HepG2 (cell line): ENCODE measurements around the gene RSF1. TPM values are rescaled to one million over a fixed set of nuclear protein-coding genes. Genes with fewer than 3 reads are reported as not detected.

Experiments used
- ATAC-seq: fragments of 200-7000 bp; cut with Tn5 transposase; 3 replicates; pipeline ENCODE4 v1.9.1; 2020; ENCODE audit warnings: mild to moderate bottlenecking, moderate library complexity
- BruUV-seq: library from RNA; stranded (reverse); fragments of 400-500 nt; replicated peaks from 2 replicates; lab custom pipeline; 2021; lab: Mats Ljungman, UMichigan
- CTCF ChIA-PET: fragments of 300-600 bp; formaldehyde crosslinking; extraction: SDS; loops from one replicate; lab custom pipeline; 2021; ENCODE audit warnings: low total read pairs, inconsistent platforms, low intra/inter-chr PET ratio; lab: Yijun Ruan, JAX
- POLR2A ChIA-PET: fragments of 350-600 bp; sonication (Branson Sonifier 250); formaldehyde crosslinking; loops from one replicate; lab custom pipeline; 2020; ENCODE audit warnings: antibody characterized with exemption, inconsistent platforms; lab: Yijun Ruan, JAX
- DNase-seq: peaks from one replicate; pipeline ENCODE4 v3.0.0-alpha.2; 2015; ENCODE audit warnings: low spot score
- FAIRE-seq: peaks from 3 replicates; lab custom pipeline; 2011; peaks lifted over from hg19 to GRCh38; lab: Jason Lieb, UNC
- H2AFZ ChIP-seq: one replicate; pipeline ENCODE4 v1.6.1; 2011; ENCODE audit warnings: low read length, inconsistent platforms
- H3K27ac ChIP-seq: fragments of 300-600 bp; 3 replicates; pipeline ENCODE4 v1.8.0; 2011; ENCODE audit warnings: mixed run types, mild to moderate bottlenecking, mixed read lengths, low read length, inconsistent platforms; ENCODE audit not compliant: insufficient read depth; ENCODE audit errors: extremely low read length
- H3K27me3 ChIP-seq, 2 experiments: fragments of 200-600 bp in 1 of 2; 2 replicates in 1 of 2; 3 replicates in 1 of 2; pipeline versions ENCODE4 v1.6.0 to v1.8.0; 2011; ENCODE audit warnings: low read length in 2 of 2, mild to moderate bottlenecking in 2 of 2, moderate library complexity in 2 of 2, inconsistent platforms in 1 of 2; ENCODE audit not compliant: insufficient read depth in 2 of 2, control insufficient read depth in 1 of 2
- H3K36me3 ChIP-seq, 2 experiments: fragments of 200-600 bp in 1 of 2; replicated peaks in 1 of 2; 2 replicates in 1 of 2; 3 replicates in 1 of 2; pipeline versions ENCODE4 v1.5.1 to v1.8.0; 2011; ENCODE audit warnings: low read length in 2 of 2, inconsistent platforms in 1 of 2; ENCODE audit not compliant: insufficient read depth in 2 of 2, control insufficient read depth in 1 of 2
- H3K4me1 ChIP-seq: 2 replicates; pipeline ENCODE4 v1.5.1; 2012; ENCODE audit warnings: low read length, inconsistent platforms; ENCODE audit not compliant: insufficient read depth
- H3K4me2 ChIP-seq: 2 replicates; pipeline ENCODE4 v1.6.0; 2011; ENCODE audit warnings: low read depth, low read length, inconsistent platforms
- H3K4me3 ChIP-seq, 3 experiments: fragments of 200-600 bp in 1 of 3; sonication (generic), shearing (Covaris generic) in 1 of 3; replicated peaks in 1 of 3; 2 replicates each; pipeline ENCODE4 v1.5.1; 2011 to 2016; ENCODE audit warnings: low read length in 3 of 3, inconsistent platforms in 2 of 3, low read depth in 2 of 3, mild to moderate bottlenecking in 2 of 3, control low read depth in 1 of 3, mixed read lengths in 1 of 3; ENCODE audit not compliant: insufficient read depth in 1 of 3
- H3K79me2 ChIP-seq: one replicate; pipeline ENCODE4 v1.6.1; 2011; ENCODE audit warnings: low read length, inconsistent platforms; ENCODE audit not compliant: insufficient read depth
- H3K9ac ChIP-seq: 2 replicates; pipeline ENCODE4 v1.6.0; 2011; ENCODE audit warnings: mild to moderate bottlenecking, low read depth, low read length, inconsistent platforms; ENCODE audit not compliant: insufficient read depth
- H3K9me3 ChIP-seq: 2 replicates; pipeline ENCODE4 v1.5.1; 2012; ENCODE audit warnings: mild to moderate bottlenecking, low read length
- H4K20me1 ChIP-seq: 2 replicates; pipeline ENCODE4 v1.6.0; 2011; ENCODE audit warnings: inconsistent platforms, mild to moderate bottlenecking, low read length, moderate library complexity; ENCODE audit not compliant: insufficient read depth
- CBX2 ChIP-seq, 2 experiments: fragments of 200-600 bp in 1 of 2; sonication (generic); formaldehyde crosslinking in 1 of 2; IDR thresholded peaks; 2 replicates each; pipeline versions ENCODE4 v1.7.0 to v1.8.1; 2018 to 2022; ENCODE audit warnings: low read depth in 2 of 2, low read length in 1 of 2, mild to moderate bottlenecking in 1 of 2, missing genetic modification reagents in 1 of 2
- FLYWCH1 ChIP-seq: sonication (generic); formaldehyde crosslinking; IDR thresholded peaks from 2 replicates; pipeline ENCODE4 v1.8.1; 2023; ENCODE audit warnings: mild to moderate bottlenecking, missing genetic modification reagents
- FOSL1 ChIP-seq: sonication (generic); formaldehyde crosslinking; IDR thresholded peaks from 2 replicates; pipeline ENCODE4 v1.9.0; 2021; ENCODE audit warnings: missing genetic modification reagents, borderline replicate concordance
- HMG20A ChIP-seq: IDR thresholded peaks from 2 replicates; pipeline ENCODE4 v1.6.1; 2016; ENCODE audit warnings: borderline replicate concordance
- HNF4G ChIP-seq, 2 experiments: sonication (generic) in 1 of 2; formaldehyde crosslinking in 1 of 2; IDR thresholded peaks; 2 replicates each; pipeline versions ENCODE4 v1.4.0 to v1.6.1; 2011 to 2020; ENCODE audit warnings: borderline replicate concordance in 2 of 2, low read depth in 2 of 2, mild to moderate bottlenecking in 2 of 2, low read length in 1 of 2, missing genetic modification reagents in 1 of 2, moderate library complexity in 1 of 2
- ISL2 ChIP-seq: sonication (generic); formaldehyde crosslinking; IDR thresholded peaks from 2 replicates; pipeline ENCODE4 v1.5.0; 2020; ENCODE audit warnings: missing genetic modification reagents
- LCORL ChIP-seq, 2 experiments: fragments of 450-650 bp in 1 of 2; sonication (generic) in 1 of 2; formaldehyde crosslinking in 1 of 2; IDR thresholded peaks; 2 replicates each; pipeline versions ENCODE4 v1.5.0 to v1.6.1; 2017 to 2020; ENCODE audit warnings: antibody characterized with exemption in 1 of 2, missing genetic modification reagents in 1 of 2
- MATR3 ChIP-seq: sonication (generic); formaldehyde crosslinking; IDR thresholded peaks from 2 replicates; pipeline ENCODE4 v1.4.0; 2020; ENCODE audit warnings: missing genetic modification reagents
- MEIS1 ChIP-seq: sonication (generic); formaldehyde crosslinking; IDR thresholded peaks from 2 replicates; pipeline ENCODE4 v1.9.0; 2021; ENCODE audit warnings: mild to moderate bottlenecking, missing genetic modification reagents, moderate library complexity, borderline replicate concordance
- NFYB ChIP-seq: sonication (generic); formaldehyde crosslinking; IDR thresholded peaks from 2 replicates; pipeline ENCODE4 v1.4.0; 2020; ENCODE audit warnings: missing genetic modification reagents
- ZFP36L2 ChIP-seq: sonication (generic); formaldehyde crosslinking; IDR thresholded peaks from 2 replicates; pipeline ENCODE4 v1.4.0; 2020; ENCODE audit warnings: missing genetic modification reagents
- ZNF772 ChIP-seq: sonication (generic); formaldehyde crosslinking; IDR thresholded peaks from 2 replicates; pipeline ENCODE4 v1.5.0; 2020; ENCODE audit warnings: mild to moderate bottlenecking, missing genetic modification reagents
- WGBS: methylation state at CpG from one replicate; pipeline ENCODE4 v1.1.6; 2017; ENCODE audit warnings: low lambda C conversion rate; 5-methylcytosine and 5-hydroxymethylcytosine counted together
- in situ Hi-C: cut with HindIII; loops from 2 replicates; pipeline ENCODE4 v1.10.0; 2017; ENCODE audit warnings: low pct_unique_long_range_greater_than_20kb; ENCODE audit not compliant: extremely low pct_ligation_motif_present
- intact Hi-C: fragments of 100-400 bp; cut with micrococcal nuclease; formaldehyde crosslinking; loops from one replicate; pipeline ENCODE4 v1.10.0; 2022; ENCODE audit not compliant: unreplicated experiment
- polyA plus RNA-seq, 8 experiments: library from polyadenylated mRNA; depleted of rRNA in 3 of 8; stranded (reverse) in 7 of 8; unstranded in 1 of 8; fragments of >200 nt; fragmentation: Illumina TruSeq in 4 of 8; extraction: Trizol in 4 of 8; gene quantifications; 2 replicates each; pipeline versions ENCODE4 v1.2.1 to v1.2.3, GENCODE V29; 2011 to 2016; ENCODE audit warnings: low read depth in 4 of 8, missing spikeins in 1 of 8, mixed read lengths in 1 of 8; ENCODE audit not compliant: insufficient read depth in 1 of 8
- total RNA-seq, 5 experiments: library from RNA; depleted of rRNA; stranded (reverse); fragments of >200 nt; fragmentation: Illumina TruSeq; extraction: Trizol; gene quantifications; 2 replicates each; pipeline ENCODE4 v1.2.3, GENCODE V29; 2016; ENCODE audit warnings: low read depth in 1 of 5
- TF ChIP-seq, protein P1 (sequence below): sonication (generic); formaldehyde crosslinking; IDR thresholded peaks from 2 replicates; pipeline ENCODE4 v1.8.1; 2023; ENCODE audit warnings: mild to moderate bottlenecking, inconsistent platforms, moderate library complexity, missing genetic modification reagents, borderline replicate concordance

The RSF1 gene
- total and polyA plus RNA-seq, 2 of the 13 experiments (the other 11 are each of a cell fraction or from before 2014, with no cell fraction given): 15.5 to 33.1 TPM

DNA sequence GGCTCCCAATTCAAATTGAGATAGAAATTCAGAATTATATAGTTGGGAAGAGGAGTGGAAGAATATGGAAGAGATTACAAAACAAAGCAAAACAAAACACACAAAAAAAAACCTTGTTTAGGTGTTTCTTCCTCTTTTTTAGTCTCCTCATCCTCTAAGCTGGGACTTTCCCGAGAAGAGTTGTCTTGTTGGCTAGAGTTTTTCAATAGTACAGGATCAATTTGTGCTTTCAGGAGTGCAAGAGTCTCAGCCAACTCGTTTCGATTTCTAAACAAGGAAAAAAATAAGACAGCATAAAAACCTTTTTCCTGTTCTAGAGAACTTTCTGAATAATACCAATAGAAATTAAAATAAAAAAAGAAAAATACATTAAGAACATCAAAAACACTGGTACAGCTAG, 95.1 kb downstream of the RSF1 start:
- Histone ChIP-seq H3K27ac (no peak overlapping the region), H3K79me2 (no peaks in the 10 kb centered on the region), H3K4me2 (no peak overlapping the region), H3K36me3 (peaks cover 5 to 24% of the 10 kb centered on the region in 2 experiments; a peak in 4 of 5 replicates), H3K4me1 (peaks cover 21% of the 10 kb centered on the region), H3K4me3 (no peak overlapping the region), H2AFZ (no peak overlapping the region), H3K9ac (no peak overlapping the region), H3K9me3 (peaks cover 3% of the 10 kb centered on the region), H3K27me3 (no peaks in the 10 kb centered on the region), H4K20me1 (no peaks in the 10 kb centered on the region)
- in situ Hi-C loops (no loop called here), intact Hi-C loops (no loop called here)
- FAIRE-seq (no peak), ATAC-seq (no peak), DNase-seq (no peak)
- TF ChIP-seq MATR3 (no peak), LCORL (IDR thresholded peaks at IDR 0.05) (no peak), LCORL (CRISPR knock-in tag; IDR thresholded peaks at IDR 0.05) (no peak), CBX2 (IDR thresholded peaks at IDR 0.05; ENCODE audit: low read depth, low read length) (no peak), CBX2 (CRISPR knock-in tag; IDR thresholded peaks at IDR 0.05; ENCODE audit: low read depth) (no peak), ISL2 (CRISPR knock-in tag) (no peak)
- CTCF ChIA-PET: no interaction called here
- 92% methylated on average over 3 of the region's 3 CpGs for WGBS
- BruUV-seq: no TSS peak
- POLR2A ChIA-PET: no interaction called here

DNA sequence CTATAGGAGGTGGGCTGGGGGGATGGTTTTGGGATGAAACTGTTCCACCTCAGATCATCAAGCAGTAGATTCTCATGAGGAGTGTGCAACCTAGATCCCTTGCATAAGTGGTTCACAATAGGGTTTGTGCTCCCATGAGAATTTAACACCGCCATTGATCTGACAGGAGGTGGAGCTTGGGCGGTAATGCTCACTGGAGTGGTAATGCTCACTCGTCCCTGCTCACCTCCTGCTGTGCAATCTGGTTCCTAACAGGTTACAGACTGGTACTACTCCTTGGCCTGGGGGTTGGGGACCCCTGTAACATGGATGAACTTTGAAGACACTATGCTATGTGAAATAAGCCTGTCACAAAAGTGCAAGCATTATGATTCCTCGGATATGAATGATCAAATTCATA, 95.9 kb downstream of the RSF1 start:
- Histone ChIP-seq H3K4me2 (no peak overlapping the region), H3K9ac (no peak overlapping the region), H3K4me1 (peaks cover 16% of the 10 kb centered on the region), H3K27me3 (no peaks in the 10 kb centered on the region), H3K9me3 (no peaks in the 10 kb centered on the region), H3K36me3 (peaks cover 5 to 24% of the 10 kb centered on the region in 2 experiments; a peak in 4 of 5 replicates), H3K79me2 (no peaks in the 10 kb centered on the region), H3K27ac (no peak overlapping the region), H2AFZ (no peak overlapping the region), H4K20me1 (no peaks in the 10 kb centered on the region), H3K4me3 (no peak overlapping the region)
- intact Hi-C loops: no loop called here
- FAIRE-seq (no peak), DNase-seq (no peak), ATAC-seq (no peak)
- ChIA-PET POLR2A (no interaction called here), CTCF (no interaction called here)
- in situ Hi-C loops: no loop called here
- WGBS: 88% methylated on average over 4 of the region's 4 CpGs
- TF ChIP-seq ZNF772 (CRISPR knock-in tag): no peak
- TF ChIP-seq, protein P1, sequence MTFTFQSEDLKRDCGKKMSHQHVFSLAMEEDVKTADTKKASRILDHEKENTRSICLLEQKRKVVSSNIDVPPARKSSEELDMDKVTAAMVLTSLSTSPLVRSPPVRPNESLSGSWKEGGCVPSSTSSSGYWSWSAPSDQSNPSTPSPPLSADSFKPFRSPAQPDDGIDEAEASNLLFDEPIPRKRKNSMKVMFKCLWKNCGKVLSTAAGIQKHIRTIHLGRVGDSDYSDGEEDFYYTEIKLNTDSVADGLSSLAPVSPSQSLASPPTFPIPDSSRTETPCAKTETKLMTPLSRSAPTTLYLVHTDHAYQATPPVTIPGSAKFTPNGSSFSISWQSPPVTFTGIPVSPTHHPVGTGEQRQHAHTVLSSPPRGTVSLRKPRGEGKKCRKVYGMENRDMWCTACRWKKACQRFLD (CRISPR knock-in tag): no peak
- TF ChIP-seq FLYWCH1 (CRISPR knock-in tag): no peak
- TF ChIP-seq FOSL1: no peak
- no peak for TF ChIP-seq MEIS1 (CRISPR knock-in tag)
- TF ChIP-seq NFYB (CRISPR knock-in tag): no peak
- TF ChIP-seq HNF4G (IDR thresholded peaks at IDR 0.05; ENCODE audit: borderline replicate concordance, low read depth, low read length): no peak
- no peak for TF ChIP-seq HNF4G (CRISPR knock-in tag; IDR thresholded peaks at IDR 0.05; ENCODE audit: borderline replicate concordance, low read depth)
- no peak for TF ChIP-seq ZFP36L2
- TF ChIP-seq HMG20A (CRISPR knock-in tag): no peak
- no TSS peak for BruUV-seq
